ENCODE data around the gene PDSS2. TPM values are rescaled to one million over a fixed set of nuclear protein-coding genes. Genes with fewer than 3 reads are reported as not detected.

The PDSS2 gene
- total RNA-seq, 1 donor from 2014 or later, result 12.4 TPM

DNA sequence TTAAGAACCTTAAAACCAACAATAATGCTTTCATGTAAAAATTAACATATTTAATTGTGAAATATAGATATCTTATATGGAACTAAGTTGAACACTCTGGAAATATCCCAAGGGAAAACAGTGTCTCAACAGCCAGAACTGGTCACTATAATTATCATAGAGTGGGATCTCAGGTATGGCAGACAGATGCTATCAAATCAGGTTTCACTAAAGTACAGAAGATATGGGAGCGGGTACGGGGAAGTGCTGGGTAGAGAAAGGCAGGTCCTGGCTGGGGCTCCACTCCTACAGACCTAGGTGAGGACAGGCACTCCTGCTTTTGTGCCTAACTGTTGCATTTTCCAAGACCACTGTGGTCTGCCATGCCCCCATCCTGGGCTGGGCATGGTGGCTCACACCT is 215.9 kb downstream of the PDSS2 start:
- Mint-ChIP-seq H3K36me3 (ENCODE audit: unreplicated experiment) (no peaks in the 10 kb centered on the region), H3K4me1 (ENCODE audit: unreplicated experiment) (peaks cover 8% of the 10 kb centered on the region), H3K4me3 (ENCODE audit: unreplicated experiment) (no peak overlapping the region), H3K27me3 (ENCODE audit: unreplicated experiment) (no peaks in the 10 kb centered on the region), H3K27ac (ENCODE audit: unreplicated experiment) (no peak overlapping the region), H3K9me3 (ENCODE audit: unreplicated experiment) (no peaks in the 10 kb centered on the region)
- DNase-seq (ENCODE audit: extremely low spot score, unreplicated experiment), result no peak
- TF ChIP-seq, protein P1, sequence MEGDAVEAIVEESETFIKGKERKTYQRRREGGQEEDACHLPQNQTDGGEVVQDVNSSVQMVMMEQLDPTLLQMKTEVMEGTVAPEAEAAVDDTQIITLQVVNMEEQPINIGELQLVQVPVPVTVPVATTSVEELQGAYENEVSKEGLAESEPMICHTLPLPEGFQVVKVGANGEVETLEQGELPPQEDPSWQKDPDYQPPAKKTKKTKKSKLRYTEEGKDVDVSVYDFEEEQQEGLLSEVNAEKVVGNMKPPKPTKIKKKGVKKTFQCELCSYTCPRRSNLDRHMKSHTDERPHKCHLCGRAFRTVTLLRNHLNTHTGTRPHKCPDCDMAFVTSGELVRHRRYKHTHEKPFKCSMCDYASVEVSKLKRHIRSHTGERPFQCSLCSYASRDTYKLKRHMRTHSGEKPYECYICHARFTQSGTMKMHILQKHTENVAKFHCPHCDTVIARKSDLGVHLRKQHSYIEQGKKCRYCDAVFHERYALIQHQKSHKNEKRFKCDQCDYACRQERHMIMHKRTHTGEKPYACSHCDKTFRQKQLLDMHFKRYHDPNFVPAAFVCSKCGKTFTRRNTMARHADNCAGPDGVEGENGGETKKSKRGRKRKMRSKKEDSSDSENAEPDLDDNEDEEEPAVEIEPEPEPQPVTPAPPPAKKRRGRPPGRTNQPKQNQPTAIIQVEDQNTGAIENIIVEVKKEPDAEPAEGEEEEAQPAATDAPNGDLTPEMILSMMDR (IDR thresholded peaks at IDR 0.05), result no peak

DNA sequence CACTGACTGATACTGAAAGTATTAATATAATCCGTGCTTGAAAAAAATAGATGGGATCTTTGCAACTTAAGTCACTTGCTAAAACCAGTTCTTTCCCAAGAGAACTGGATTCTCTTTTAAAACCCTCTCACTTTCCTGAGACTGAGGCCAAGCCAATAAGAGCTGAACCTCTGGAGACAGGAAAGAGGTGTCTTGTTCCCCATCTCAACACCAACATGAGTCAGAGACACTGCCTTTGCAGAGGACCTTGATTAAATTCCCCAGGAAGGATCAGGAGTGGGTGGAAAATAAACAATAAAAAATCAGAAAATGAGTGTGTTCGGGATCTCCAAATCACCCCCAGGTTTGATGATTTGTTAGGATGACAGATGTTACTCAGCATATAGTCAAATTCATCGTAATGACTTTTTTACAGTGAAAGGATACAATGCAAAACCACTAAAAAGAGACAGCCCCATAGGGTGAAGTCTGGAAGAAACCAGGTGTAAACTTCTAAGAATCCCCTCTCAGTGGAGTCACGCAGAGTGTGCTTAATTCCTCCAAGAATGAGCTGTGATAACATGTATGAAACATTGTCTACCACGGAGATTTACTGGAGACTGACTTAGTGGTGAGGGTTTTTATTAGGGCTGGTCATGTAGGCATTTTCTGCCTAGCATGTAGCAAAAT is 221.2 kb downstream of the PDSS2 start:
- no peak overlapping the region for H3K4me3 Mint-ChIP-seq (ENCODE audit: unreplicated experiment)
- no peak overlapping the region for H3K27ac Mint-ChIP-seq (ENCODE audit: unreplicated experiment)
- no peaks in the 10 kb centered on the region for H3K27me3 Mint-ChIP-seq (ENCODE audit: unreplicated experiment)
- H3K4me1 Mint-ChIP-seq (ENCODE audit: unreplicated experiment), result peaks cover 19% of the 10 kb centered on the region
- peaks cover 11% of the 10 kb centered on the region for H3K36me3 Mint-ChIP-seq (ENCODE audit: unreplicated experiment)
- TF ChIP-seq, protein P1 (IDR thresholded peaks at IDR 0.05), result no peak
- DNase-seq (ENCODE audit: extremely low spot score, unreplicated experiment), result no peak
- H3K9me3 Mint-ChIP-seq (ENCODE audit: unreplicated experiment), result peaks cover 12% of the 10 kb centered on the region

DNA sequence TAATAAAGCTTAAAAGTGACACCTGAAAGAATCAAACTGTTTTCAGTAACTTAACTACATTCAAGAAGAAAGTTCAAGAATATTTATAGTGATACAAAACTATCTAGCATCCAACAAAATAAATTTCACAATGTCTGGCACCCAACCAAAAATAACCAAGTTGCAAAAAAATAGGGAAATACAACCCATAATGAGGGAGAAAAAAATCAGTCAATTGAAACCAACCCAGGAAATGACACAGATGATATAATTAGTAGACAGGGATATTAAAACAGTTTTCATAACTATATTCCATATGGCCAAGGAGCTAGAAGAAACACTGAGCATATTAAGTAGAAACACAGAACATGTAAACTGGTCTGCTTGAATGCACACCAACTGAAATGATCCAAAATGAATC is 223.9 kb downstream of the PDSS2 start:
- TF ChIP-seq, protein P1 (IDR thresholded peaks at IDR 0.05), result no peak
- DNase-seq (ENCODE audit: extremely low spot score, unreplicated experiment), result no peak
- no peak overlapping the region for H3K4me3 Mint-ChIP-seq (ENCODE audit: unreplicated experiment)
- H3K27me3 Mint-ChIP-seq (ENCODE audit: unreplicated experiment), result no peaks in the 10 kb centered on the region
- H3K27ac Mint-ChIP-seq (ENCODE audit: unreplicated experiment), result no peak overlapping the region
- H3K36me3 Mint-ChIP-seq (ENCODE audit: unreplicated experiment), result peaks cover 11% of the 10 kb centered on the region
- peaks cover 13% of the 10 kb centered on the region for H3K4me1 Mint-ChIP-seq (ENCODE audit: unreplicated experiment)
- H3K9me3 Mint-ChIP-seq (ENCODE audit: unreplicated experiment), result peaks cover 12% of the 10 kb centered on the region

DNA sequence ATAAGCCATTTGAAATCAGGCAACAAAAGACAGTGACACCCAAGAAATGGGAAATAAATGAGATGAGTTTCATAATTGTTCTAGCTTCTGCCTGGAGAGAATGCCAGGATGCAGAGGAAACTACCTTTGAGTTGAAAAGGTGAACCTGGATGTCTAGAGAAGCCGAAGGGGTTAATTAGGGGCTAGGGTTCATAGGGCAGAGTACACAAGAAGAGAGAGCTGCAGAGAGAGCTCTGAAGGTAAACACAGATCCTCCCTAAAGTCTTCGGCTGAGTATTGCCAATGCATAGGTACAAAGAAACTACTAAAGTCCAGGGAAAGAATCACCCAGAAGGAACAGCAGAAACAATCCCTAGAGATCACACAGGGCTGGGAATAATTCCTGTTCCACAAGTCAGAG is 224.4 kb downstream of the PDSS2 start:
- Mint-ChIP-seq H3K36me3 (ENCODE audit: unreplicated experiment) (peaks cover 11% of the 10 kb centered on the region), H3K4me3 (ENCODE audit: unreplicated experiment) (no peak overlapping the region), H3K9me3 (ENCODE audit: unreplicated experiment) (peaks cover 12% of the 10 kb centered on the region), H3K27ac (ENCODE audit: unreplicated experiment) (no peak overlapping the region), H3K27me3 (ENCODE audit: unreplicated experiment) (no peaks in the 10 kb centered on the region), H3K4me1 (ENCODE audit: unreplicated experiment) (peaks cover 13% of the 10 kb centered on the region)
- TF ChIP-seq, protein P1 (IDR thresholded peaks at IDR 0.05), result no peak
- DNase-seq (ENCODE audit: extremely low spot score, unreplicated experiment), result no peak

DNA sequence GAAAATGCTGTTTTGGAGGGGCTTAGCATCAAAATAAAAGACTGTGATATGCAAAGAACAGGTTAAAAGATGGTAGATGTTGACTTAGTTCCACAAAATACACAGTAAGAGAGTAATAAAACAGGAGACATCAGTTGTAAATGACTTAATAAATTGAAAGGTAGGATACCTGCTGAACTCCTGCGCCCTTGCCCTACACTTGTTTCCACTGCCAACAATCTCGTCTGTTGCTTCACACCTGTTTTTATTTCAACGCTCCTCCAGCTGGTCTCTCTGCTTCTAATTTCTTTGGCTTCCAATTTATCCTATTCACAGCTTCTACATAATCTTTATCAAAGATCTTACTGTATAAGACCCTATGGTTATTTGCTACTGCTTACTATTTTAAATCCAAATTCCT is 228.1 kb downstream of the PDSS2 start:
- no peak for DNase-seq (ENCODE audit: extremely low spot score, unreplicated experiment)
- H3K27me3 Mint-ChIP-seq (ENCODE audit: unreplicated experiment), result no peaks in the 10 kb centered on the region
- H3K4me3 Mint-ChIP-seq (ENCODE audit: unreplicated experiment), result no peak overlapping the region
- H3K9me3 Mint-ChIP-seq (ENCODE audit: unreplicated experiment), result peaks cover 8% of the 10 kb centered on the region
- H3K4me1 Mint-ChIP-seq (ENCODE audit: unreplicated experiment), result peaks cover 10% of the 10 kb centered on the region
- TF ChIP-seq, protein P1 (IDR thresholded peaks at IDR 0.05), result no peak
- H3K27ac Mint-ChIP-seq (ENCODE audit: unreplicated experiment), result no peak overlapping the region
- H3K36me3 Mint-ChIP-seq (ENCODE audit: unreplicated experiment), result peaks cover 8% of the 10 kb centered on the region

Data from osteocyte (in vitro differentiated cells).